Thyroid gland (tissue), 4 donors: ENCODE measurements around the gene SNAPC3.

Experiments used
- POLR2A ChIP-seq, 2 donors: fragments of 450-650 bp; IDR thresholded peaks; one replicate each; pipeline ENCODE4 v1.6.1; 2017; ENCODE audit warnings: antibody characterized with exemption in 2 of 2, mild to moderate bottlenecking in 2 of 2, moderate library complexity in 1 of 2
- TF ChIP-seq, protein P1 (sequence below), 6 experiments: fragments of 200-600 bp in 3 of 6; fragments of 450-650 bp in 3 of 6; sonication (generic) in 3 of 6; IDR thresholded peaks; one replicate each; pipeline ENCODE4 v1.5.1; 2016 to 2019; ENCODE audit warnings: antibody characterized with exemption in 6 of 6, mild to moderate bottlenecking in 2 of 6, inconsistent platforms in 1 of 6, moderate library complexity in 1 of 6

- TF ChIP-seq, protein P1, sequence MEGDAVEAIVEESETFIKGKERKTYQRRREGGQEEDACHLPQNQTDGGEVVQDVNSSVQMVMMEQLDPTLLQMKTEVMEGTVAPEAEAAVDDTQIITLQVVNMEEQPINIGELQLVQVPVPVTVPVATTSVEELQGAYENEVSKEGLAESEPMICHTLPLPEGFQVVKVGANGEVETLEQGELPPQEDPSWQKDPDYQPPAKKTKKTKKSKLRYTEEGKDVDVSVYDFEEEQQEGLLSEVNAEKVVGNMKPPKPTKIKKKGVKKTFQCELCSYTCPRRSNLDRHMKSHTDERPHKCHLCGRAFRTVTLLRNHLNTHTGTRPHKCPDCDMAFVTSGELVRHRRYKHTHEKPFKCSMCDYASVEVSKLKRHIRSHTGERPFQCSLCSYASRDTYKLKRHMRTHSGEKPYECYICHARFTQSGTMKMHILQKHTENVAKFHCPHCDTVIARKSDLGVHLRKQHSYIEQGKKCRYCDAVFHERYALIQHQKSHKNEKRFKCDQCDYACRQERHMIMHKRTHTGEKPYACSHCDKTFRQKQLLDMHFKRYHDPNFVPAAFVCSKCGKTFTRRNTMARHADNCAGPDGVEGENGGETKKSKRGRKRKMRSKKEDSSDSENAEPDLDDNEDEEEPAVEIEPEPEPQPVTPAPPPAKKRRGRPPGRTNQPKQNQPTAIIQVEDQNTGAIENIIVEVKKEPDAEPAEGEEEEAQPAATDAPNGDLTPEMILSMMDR (IDR thresholded peaks at IDR 0.05) = no peak
- no peak for TF ChIP-seq POLR2A (IDR thresholded peaks at IDR 0.05)
Measured at GRCh38 chr9:15475923-15476536, 53.4 kb downstream of the SNAPC3 start.
